ENCODE results near the gene DYNC1H1.
"Not testable (repeated sequence)": the region's sequence is repeated elsewhere in the genome, so short reads cannot be mapped to it uniquely, and the experiment has no call there.

Gene DYNC1H1

DNA sequence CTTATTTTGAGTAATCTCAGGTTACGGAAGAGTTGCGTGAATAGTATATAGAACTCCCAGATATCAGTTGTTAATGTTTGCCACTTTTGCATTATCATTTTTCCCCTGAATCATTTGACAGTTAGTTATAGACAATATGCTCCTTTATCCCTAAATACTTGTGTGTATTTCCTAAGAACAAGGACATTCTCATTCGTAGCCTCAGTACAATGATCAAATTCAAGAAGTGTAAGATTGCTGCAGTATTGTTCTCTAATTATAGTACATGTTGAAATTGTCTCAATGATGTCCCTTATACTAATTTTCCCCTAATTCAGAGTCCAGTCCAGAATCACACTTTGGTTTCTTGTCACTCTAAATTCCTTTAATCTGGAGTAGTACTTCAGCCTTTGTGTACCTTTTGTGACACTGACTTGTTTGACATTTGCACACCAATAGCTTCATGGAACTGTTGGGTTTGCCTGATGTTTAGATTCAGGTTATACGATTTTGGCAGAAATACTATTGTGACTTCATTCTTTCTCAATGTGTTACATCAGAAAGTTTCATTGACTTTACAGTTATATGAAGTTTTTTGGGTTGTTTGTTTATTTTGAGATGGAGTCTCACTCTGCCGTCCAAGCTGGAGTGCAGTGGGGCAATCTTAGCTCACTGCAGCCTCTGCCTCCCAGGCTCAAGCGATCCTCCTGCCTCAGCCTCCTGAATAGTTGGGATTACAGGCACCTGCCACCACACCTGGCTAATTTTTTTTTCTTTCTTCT, 13.1 kb downstream of the DYNC1H1 start:
- no peaks in the 10 kb centered on the region for H3K4me1 ChIP-seq
- H3K4me2 ChIP-seq (ENCODE audit: low read length) = no peak overlapping the region
- H3K27me3 ChIP-seq (ENCODE audit: control insufficient read depth, insufficient read depth, low read length) = no peaks in the 10 kb centered on the region
- no peak overlapping the region for H3K4me3 ChIP-seq (ENCODE audit: low read depth, low read length)
- H3K27ac ChIP-seq = no peak overlapping the region
- H3K9ac ChIP-seq = no peak overlapping the region
- no peaks in the 10 kb centered on the region for H3K9me3 ChIP-seq (ENCODE audit: control insufficient read depth, low read length)
- TF ChIP-seq, protein P1, sequence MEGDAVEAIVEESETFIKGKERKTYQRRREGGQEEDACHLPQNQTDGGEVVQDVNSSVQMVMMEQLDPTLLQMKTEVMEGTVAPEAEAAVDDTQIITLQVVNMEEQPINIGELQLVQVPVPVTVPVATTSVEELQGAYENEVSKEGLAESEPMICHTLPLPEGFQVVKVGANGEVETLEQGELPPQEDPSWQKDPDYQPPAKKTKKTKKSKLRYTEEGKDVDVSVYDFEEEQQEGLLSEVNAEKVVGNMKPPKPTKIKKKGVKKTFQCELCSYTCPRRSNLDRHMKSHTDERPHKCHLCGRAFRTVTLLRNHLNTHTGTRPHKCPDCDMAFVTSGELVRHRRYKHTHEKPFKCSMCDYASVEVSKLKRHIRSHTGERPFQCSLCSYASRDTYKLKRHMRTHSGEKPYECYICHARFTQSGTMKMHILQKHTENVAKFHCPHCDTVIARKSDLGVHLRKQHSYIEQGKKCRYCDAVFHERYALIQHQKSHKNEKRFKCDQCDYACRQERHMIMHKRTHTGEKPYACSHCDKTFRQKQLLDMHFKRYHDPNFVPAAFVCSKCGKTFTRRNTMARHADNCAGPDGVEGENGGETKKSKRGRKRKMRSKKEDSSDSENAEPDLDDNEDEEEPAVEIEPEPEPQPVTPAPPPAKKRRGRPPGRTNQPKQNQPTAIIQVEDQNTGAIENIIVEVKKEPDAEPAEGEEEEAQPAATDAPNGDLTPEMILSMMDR (IDR thresholded peaks at IDR 0.05) = no peak
- H2AFZ ChIP-seq = no peak overlapping the region
- H3K36me3 ChIP-seq (ENCODE audit: control insufficient read depth, insufficient read depth, low read length) = no peaks in the 10 kb centered on the region
- H3K79me2 ChIP-seq = peaks cover 36% of the 10 kb centered on the region

DNA sequence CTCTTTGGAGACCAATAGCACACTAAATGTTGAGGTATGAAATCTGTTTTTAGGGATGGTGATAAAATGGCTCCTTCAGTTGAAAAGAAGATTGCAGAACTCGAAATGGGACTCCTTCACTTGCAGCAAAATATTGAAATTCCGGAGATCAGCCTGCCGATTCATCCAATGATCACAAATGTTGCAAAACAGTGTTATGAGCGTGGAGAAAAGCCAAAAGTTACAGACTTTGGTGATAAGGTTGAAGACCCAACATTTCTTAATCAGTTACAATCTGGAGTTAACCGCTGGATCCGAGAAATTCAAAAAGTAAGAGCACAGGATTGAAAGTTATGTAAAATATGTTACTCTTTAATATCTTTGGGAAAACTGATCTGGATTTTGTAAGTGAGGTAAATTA, 15.3 kb downstream of the DYNC1H1 start:
- H3K27ac ChIP-seq = no peak overlapping the region
- TF ChIP-seq, protein P1 (IDR thresholded peaks at IDR 0.05) = no peak

DNA sequence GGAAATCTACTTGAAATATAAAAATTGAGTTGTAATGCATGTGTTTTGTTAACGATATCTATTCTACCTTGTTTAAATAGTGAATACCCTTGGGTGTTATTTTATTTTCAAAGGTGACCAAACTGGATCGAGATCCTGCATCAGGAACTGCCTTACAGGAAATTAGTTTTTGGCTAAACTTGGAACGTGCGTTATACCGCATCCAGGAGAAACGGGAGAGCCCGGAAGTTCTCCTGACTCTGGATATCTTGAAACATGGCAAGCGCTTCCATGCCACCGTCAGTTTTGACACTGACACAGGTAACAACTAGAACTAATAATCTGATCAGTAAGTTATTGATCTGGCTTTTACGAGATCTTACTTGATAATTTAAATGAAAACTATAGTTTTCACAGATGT, 15.9 kb downstream of the DYNC1H1 start:
- Histone ChIP-seq H3K4me2 (ENCODE audit: low read length) (no peak overlapping the region), H3K27me3 (ENCODE audit: control insufficient read depth, insufficient read depth, low read length) (no peaks in the 10 kb centered on the region), H3K4me3 (ENCODE audit: low read depth, low read length) (no peak overlapping the region), H3K9me3 (ENCODE audit: control insufficient read depth, low read length) (no peaks in the 10 kb centered on the region), H3K79me2 (peaks cover 23% of the 10 kb centered on the region), H3K4me1 (no peaks in the 10 kb centered on the region), H2AFZ (no peak overlapping the region), H3K9ac (no peak overlapping the region), H3K27ac (no peak overlapping the region), H3K36me3 (ENCODE audit: control insufficient read depth, insufficient read depth, low read length) (no peaks in the 10 kb centered on the region)
- TF ChIP-seq, protein P1 (IDR thresholded peaks at IDR 0.05) = no peak

More for the DNA sequence above, 15.3 kb downstream of the DYNC1H1 start:
- H3K4me2 ChIP-seq (ENCODE audit: low read length) = no peak overlapping the region
- H3K36me3 ChIP-seq (ENCODE audit: control insufficient read depth, insufficient read depth, low read length) = no peaks in the 10 kb centered on the region
- H3K27me3 ChIP-seq (ENCODE audit: control insufficient read depth, insufficient read depth, low read length) = no peaks in the 10 kb centered on the region
- no peaks in the 10 kb centered on the region for H3K9me3 ChIP-seq (ENCODE audit: control insufficient read depth, low read length)
- H3K4me3 ChIP-seq (ENCODE audit: low read depth, low read length) = no peak overlapping the region
- H3K4me1 ChIP-seq = no peaks in the 10 kb centered on the region
- no peak overlapping the region for H2AFZ ChIP-seq
- no peak overlapping the region for H3K9ac ChIP-seq
- H3K79me2 ChIP-seq = peaks cover 29% of the 10 kb centered on the region

DNA sequence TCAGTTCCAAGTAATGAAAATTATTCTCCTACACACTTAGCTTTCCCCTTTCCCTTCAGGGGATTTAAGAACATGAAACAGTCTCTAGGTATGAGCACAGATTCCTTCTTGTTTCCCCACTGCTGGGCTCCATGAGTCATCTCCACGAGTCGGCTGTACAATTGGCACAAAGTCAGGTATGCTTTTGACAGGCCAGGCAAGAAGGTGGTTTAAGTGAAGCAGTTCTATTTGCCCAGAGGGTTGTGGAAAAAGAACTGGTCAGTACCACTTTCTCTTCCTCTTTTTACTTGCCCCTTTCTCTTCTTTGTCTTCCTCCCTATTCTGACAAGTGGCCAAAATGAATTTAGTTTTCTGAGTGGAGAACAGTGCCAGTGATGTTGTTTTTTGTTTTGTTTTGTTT, 16.3 kb downstream of the DYNC1H1 start:
- no peak overlapping the region for H3K27ac ChIP-seq
- TF ChIP-seq, protein P1 (IDR thresholded peaks at IDR 0.05) = no peak

DNA sequence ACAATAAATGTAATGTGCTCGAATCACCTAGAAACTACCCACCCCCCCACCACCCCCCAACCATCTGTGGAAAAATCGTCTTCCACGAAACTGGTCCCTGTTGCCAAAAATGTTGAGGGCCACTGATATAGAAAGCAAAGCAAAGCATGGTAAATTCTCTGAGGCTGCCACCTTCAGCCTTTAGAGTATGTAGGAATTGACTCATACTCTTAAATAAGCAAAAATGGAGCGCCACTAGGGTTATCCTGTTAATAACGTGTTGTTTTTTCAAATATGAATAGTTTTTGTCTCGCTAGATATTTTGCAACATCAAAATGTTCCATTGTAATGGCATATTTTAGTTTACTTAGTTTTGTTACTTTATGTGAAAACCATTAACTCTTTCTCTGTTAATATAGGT, 18.2 kb downstream of the DYNC1H1 start:
- no peaks in the 10 kb centered on the region for H3K36me3 ChIP-seq (ENCODE audit: control insufficient read depth, insufficient read depth, low read length)
- no peaks in the 10 kb centered on the region for H3K27me3 ChIP-seq (ENCODE audit: control insufficient read depth, insufficient read depth, low read length)
- H3K27ac ChIP-seq = no peak overlapping the region
- peaks cover 30% of the 10 kb centered on the region for H3K79me2 ChIP-seq
- H3K9ac ChIP-seq = no peak overlapping the region
- no peak overlapping the region for H3K4me2 ChIP-seq (ENCODE audit: low read length)
- H3K4me1 ChIP-seq = no peaks in the 10 kb centered on the region
- TF ChIP-seq, protein P1 (IDR thresholded peaks at IDR 0.05) = no peak
- H2AFZ ChIP-seq = no peak overlapping the region
- no peak overlapping the region for H3K4me3 ChIP-seq (ENCODE audit: low read depth, low read length)
- H3K9me3 ChIP-seq (ENCODE audit: control insufficient read depth, low read length) = no peaks in the 10 kb centered on the region

More for the DNA sequence above, 16.3 kb downstream of the DYNC1H1 start:
- Histone ChIP-seq H3K9me3 (ENCODE audit: control insufficient read depth, low read length) (no peaks in the 10 kb centered on the region), H3K4me2 (ENCODE audit: low read length) (no peak overlapping the region), H3K4me3 (ENCODE audit: low read depth, low read length) (no peak overlapping the region), H3K79me2 (peaks cover 21% of the 10 kb centered on the region), H3K4me1 (no peaks in the 10 kb centered on the region), H2AFZ (no peak overlapping the region), H3K9ac (no peak overlapping the region), H3K27me3 (ENCODE audit: control insufficient read depth, insufficient read depth, low read length) (no peaks in the 10 kb centered on the region), H3K36me3 (ENCODE audit: control insufficient read depth, insufficient read depth, low read length) (no peaks in the 10 kb centered on the region)

DNA sequence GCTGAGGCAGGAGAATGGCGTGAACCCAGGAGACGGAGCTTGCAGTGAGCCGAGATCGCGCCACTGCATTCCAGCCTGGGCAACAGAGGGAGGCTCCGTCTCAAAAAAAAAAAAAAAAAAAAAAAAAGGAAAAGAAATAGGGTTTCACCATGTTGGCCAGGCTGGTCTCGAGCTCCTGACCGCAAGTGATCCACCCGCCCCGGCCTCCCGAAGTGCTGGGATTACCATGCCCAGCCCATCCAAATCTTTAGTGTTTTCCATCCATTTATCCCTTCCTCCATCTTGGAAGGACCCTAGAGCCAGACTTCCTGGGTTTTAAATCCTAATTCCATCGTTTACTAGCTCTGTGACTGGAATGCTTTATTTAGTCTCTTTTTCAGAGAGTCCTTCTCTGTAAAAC, 20.5 kb downstream of the DYNC1H1 start:
- H3K9ac ChIP-seq; H3K4me3 ChIP-seq (ENCODE audit: low read depth, low read length); H3K27ac ChIP-seq; H2AFZ ChIP-seq; H3K4me2 ChIP-seq (ENCODE audit: low read length); H3K27me3 ChIP-seq (ENCODE audit: control insufficient read depth, insufficient read depth, low read length); H3K9me3 ChIP-seq (ENCODE audit: control insufficient read depth, low read length); H3K4me1 ChIP-seq; H3K36me3 ChIP-seq (ENCODE audit: control insufficient read depth, insufficient read depth, low read length): not testable (repeated sequence)
- peaks cover 40% of the 10 kb centered on the region for H3K79me2 ChIP-seq
